SK-N-SH (cell line): ENCODE results near the gene SPAG9. TPM values are rescaled to one million over a fixed set of nuclear protein-coding genes. Genes with fewer than 3 reads are reported as not detected.

Experiments
- CTCF ChIA-PET: fragments of 300-600, 350-600 bp; formaldehyde crosslinking; extraction: SDS; loops from one replicate; lab custom pipeline; 2021; lab: Yijun Ruan, JAX
- POLR2A ChIA-PET: fragments of 350-600 bp; sonication (Branson Sonifier 250); formaldehyde crosslinking; extraction: SDS; loops from one replicate; lab custom pipeline; 2020; ENCODE audit warnings: antibody characterized with exemption, inconsistent platforms; lab: Yijun Ruan, JAX
- DNase-seq: peaks from one replicate; pipeline ENCODE4 v3.0.0; 2012
- H2AFZ ChIP-seq: fragments of 200-600 bp; sonication (generic); 2 replicates; pipeline ENCODE4 v1.8.1; 2016; ENCODE audit warnings: antibody characterized with exemption, mild to moderate bottlenecking, low read depth
- H3F3A ChIP-seq: fragments of 200-600 bp; sonication (generic); replicated peaks from 2 replicates; pipeline ENCODE3; 2016; ENCODE audit warnings: antibody characterized with exemption, mild to moderate bottlenecking; ENCODE audit not compliant: insufficient read depth
- H3K27ac ChIP-seq, 2 experiments: fragments of 200-500 bp in 1 of 2; fragments of 200-600 bp in 1 of 2; sonication (Bioruptor generic) in 1 of 2; sonication (generic), shearing (Covaris generic) in 1 of 2; 2 replicates each; pipeline versions ENCODE4 v1.5.1 to v1.6.1; 2014 to 2016; ENCODE audit warnings: low read depth in 2 of 2, inconsistent platforms in 1 of 2, low read length in 1 of 2, mild to moderate bottlenecking in 1 of 2, mixed read lengths in 1 of 2
- H3K27me3 ChIP-seq: fragments of 200-600 bp; sonication (generic), shearing (Covaris generic); 2 replicates; pipeline ENCODE4 v1.6.1; 2016; ENCODE audit warnings: mixed run types; ENCODE audit not compliant: insufficient read depth
- H3K36me3 ChIP-seq, 2 experiments: fragments of 200-500 bp in 1 of 2; fragments of 200-600 bp in 1 of 2; sonication (Bioruptor generic) in 1 of 2; sonication (generic) in 1 of 2; replicated peaks in 1 of 2; 2 replicates each; pipeline versions ENCODE3 to v1.5.1; 2014 to 2016; ENCODE audit warnings: low read length in 1 of 2, mild to moderate bottlenecking in 1 of 2; ENCODE audit not compliant: insufficient read depth in 2 of 2, control insufficient read depth in 1 of 2
- H3K4me1 ChIP-seq, 2 experiments: fragments of 200-500 bp in 1 of 2; fragments of 200-600 bp in 1 of 2; sonication (Bioruptor generic) in 1 of 2; sonication (generic), shearing (Covaris generic) in 1 of 2; 2 replicates each; pipeline versions ENCODE4 v1.5.1 to v1.6.1; 2014 to 2016; ENCODE audit warnings: low read depth in 1 of 2, low read length in 1 of 2, mixed run types in 1 of 2; ENCODE audit not compliant: insufficient read depth in 2 of 2, control insufficient read depth in 1 of 2
- H3K4me2 ChIP-seq: fragments of 200-600 bp; sonication (generic), shearing (Covaris generic); 2 replicates; pipeline ENCODE4 v1.6.1; 2017; ENCODE audit warnings: mixed run types
- H3K4me3 ChIP-seq, 2 experiments: fragments of 200-500 bp in 1 of 2; fragments of 200-600 bp in 1 of 2; sonication (Bioruptor generic) in 1 of 2; sonication (generic), shearing (Covaris generic) in 1 of 2; 2 replicates each; pipeline versions ENCODE4 v1.5.1 to v1.8.1; 2014 to 2016; ENCODE audit warnings: low read depth in 2 of 2, inconsistent platforms in 1 of 2, low read length in 1 of 2, mild to moderate bottlenecking in 1 of 2, mixed read lengths in 1 of 2, moderate library complexity in 1 of 2
- H3K79me2 ChIP-seq: fragments of 200-600 bp; sonication (generic); 2 replicates; pipeline ENCODE4 v1.8.1; 2017; ENCODE audit warnings: mild to moderate bottlenecking; ENCODE audit not compliant: insufficient read depth
- H3K9ac ChIP-seq: fragments of 200-600 bp; sonication (generic); 2 replicates; pipeline ENCODE4 v1.6.1; 2017; ENCODE audit warnings: mixed run types
- H3K9me2 ChIP-seq: fragments of 200-600 bp; sonication (generic); 2 replicates; pipeline ENCODE4 v1.6.1; 2017; ENCODE audit warnings: mixed run types
- H3K9me3 ChIP-seq: fragments of 200-600 bp; sonication (generic); 2 replicates; pipeline ENCODE4 v1.6.1; 2017; ENCODE audit warnings: mixed run types, mild to moderate bottlenecking, moderate library complexity
- H4K20me1 ChIP-seq: fragments of 200-600 bp; sonication (generic); 2 replicates; pipeline ENCODE4 v1.6.1; 2017; ENCODE audit warnings: mild to moderate bottlenecking, mixed run types; ENCODE audit not compliant: insufficient read depth
- CHD2 ChIP-seq: fragments of 150-350 bp; IDR thresholded peaks from 2 replicates; pipeline ENCODE4 v1.6.1; 2018; ENCODE audit warnings: low read length; ENCODE audit not compliant: partially characterized antibody
- CTCF ChIP-seq: fragments of 200-600 bp; sonication (generic); IDR thresholded peaks from 2 replicates; pipeline ENCODE4 v1.6.1; 2017; ENCODE audit warnings: antibody characterized with exemption, mild to moderate bottlenecking, moderate library complexity
- FOXJ3 ChIP-seq: sonication (generic); formaldehyde crosslinking; IDR thresholded peaks from 2 replicates; pipeline ENCODE4 v1.5.1; 2020; ENCODE audit warnings: mild to moderate bottlenecking, missing genetic modification reagents
- GABPA ChIP-seq: IDR thresholded peaks from 2 replicates; pipeline ENCODE4 v1.4.0; 2012; ENCODE audit warnings: low read depth, mild to moderate bottlenecking
- GATA2 ChIP-seq: sonication (generic); formaldehyde crosslinking; IDR thresholded peaks from 2 replicates; pipeline ENCODE4 v1.5.0; 2020; ENCODE audit warnings: mild to moderate bottlenecking, missing genetic modification reagents
- JUND ChIP-seq: IDR thresholded peaks from 2 replicates; pipeline ENCODE4 v1.4.0; 2012
- MEF2A ChIP-seq: IDR thresholded peaks from 2 replicates; pipeline ENCODE4 v1.4.0; 2012; ENCODE audit warnings: low read depth, borderline replicate concordance
- NFIC ChIP-seq: IDR thresholded peaks from 2 replicates; pipeline ENCODE4 v1.4.0; 2012; ENCODE audit warnings: borderline replicate concordance
- NRF1 ChIP-seq: IDR thresholded peaks from 2 replicates; pipeline ENCODE4 v1.6.1; 2012; ENCODE audit warnings: low read depth, mild to moderate bottlenecking, low read length
- PBX3 ChIP-seq: IDR thresholded peaks from 2 replicates; pipeline ENCODE4; 2012
- POLR2AphosphoS5 ChIP-seq: IDR thresholded peaks from 2 replicates; pipeline ENCODE4 v1.6.1; 2012; ENCODE audit warnings: low read depth, low read length
- RAD21 ChIP-seq: IDR thresholded peaks from 2 replicates; pipeline ENCODE4 v1.6.1; 2012; ENCODE audit warnings: mild to moderate bottlenecking, low read length
- RCOR1 ChIP-seq: fragments of 150-350 bp; IDR thresholded peaks from 2 replicates; pipeline ENCODE4 v1.6.1; 2017; ENCODE audit warnings: antibody characterized with exemption, low read length
- REST ChIP-seq: IDR thresholded peaks from 2 replicates; pipeline ENCODE4 v1.6.1; 2012; ENCODE audit warnings: mild to moderate bottlenecking, low read depth, low read length, moderate library complexity
- RXRA ChIP-seq: IDR thresholded peaks from 2 replicates; pipeline ENCODE4 v1.4.0; 2012; ENCODE audit warnings: low read depth, mild to moderate bottlenecking, borderline replicate concordance
- TAF1 ChIP-seq: IDR thresholded peaks from 2 replicates; pipeline ENCODE4 v1.6.1; 2012; ENCODE audit warnings: low read depth, mild to moderate bottlenecking, low read length, moderate library complexity, borderline replicate concordance
- YY1 ChIP-seq: IDR thresholded peaks from 2 replicates; pipeline ENCODE4 v1.4.0; 2012; ENCODE audit warnings: low read depth, mild to moderate bottlenecking
- WGBS: methylation state at CpG from one replicate; pipeline ENCODE4 v1.1.6; 2017; ENCODE audit warnings: low lambda C conversion rate; 5-methylcytosine and 5-hydroxymethylcytosine counted together
- polyA plus RNA-seq, 3 experiments: library from polyadenylated mRNA; depleted of rRNA; stranded (reverse); fragments of >200 nt; gene quantifications; 2 replicates each; pipeline ENCODE4 v1.2.3, GENCODE V29; 2012

Gene SPAG9
- polyA plus RNA-seq, 1 of the 3 experiments (the other 2 are of a cell fraction) = 32.1 TPM

GRCh38 chr17:51133365-51133764 is 12.7 kb upstream of the SPAG9 start:
- Histone ChIP-seq H3K4me2 (no peak overlapping the region), H3K4me1 (no peaks in the 10 kb centered on the region), H3K9me3 (no peaks in the 10 kb centered on the region), H3K9me2 (no peaks in the 10 kb centered on the region), H3K36me3 (no peaks in the 10 kb centered on the region), H3K27ac (no peak overlapping the region), H2AFZ (no peak overlapping the region), H3K79me2 (no peaks in the 10 kb centered on the region), H3K4me3 (no peak overlapping the region), H3F3A (peaks cover under 1% of the 10 kb centered on the region), H3K9ac (no peak overlapping the region), H3K27me3 (no peaks in the 10 kb centered on the region), H4K20me1 (no peaks in the 10 kb centered on the region)
- ChIA-PET POLR2A (no interaction called here), CTCF (interaction anchor here (1.6 to 1.9 kb wide), 2 partner anchors 11 to 133 kb away, joined by 4 read pairs; no protein-coding TSS in a partner anchor)
- WGBS = 85% methylated on average over 2 of the region's 2 CpGs
- no peak for DNase-seq
- TF ChIP-seq RCOR1 (no peak), GABPA (no peak), CTCF (no peak), JUND (no peak), POLR2AphosphoS5 (no peak), REST (no peak), RAD21 (no peak), NRF1 (no peak), TAF1 (no peak), RXRA (no peak), CHD2 (no peak)
- TF ChIP-seq, all 33 proteins: peak for 0

GRCh38 chr17:51132964-51133319 is 12.3 kb upstream of the SPAG9 start:
- ChIA-PET CTCF (interaction anchor here (1.6 to 1.9 kb wide), 2 partner anchors 12 to 132 kb away, joined by 4 read pairs; no protein-coding TSS in a partner anchor), POLR2A (no interaction called here)
- Histone ChIP-seq H3F3A (no peaks in the 10 kb centered on the region), H3K9me3 (no peaks in the 10 kb centered on the region), H3K4me3 (no peak overlapping the region), H3K4me1 (no peaks in the 10 kb centered on the region), H3K79me2 (no peaks in the 10 kb centered on the region), H3K9ac (no peak overlapping the region), H3K36me3 (no peaks in the 10 kb centered on the region), H3K27me3 (no peaks in the 10 kb centered on the region), H3K27ac (no peak overlapping the region), H4K20me1 (no peaks in the 10 kb centered on the region), H3K9me2 (no peaks in the 10 kb centered on the region), H3K4me2 (no peak overlapping the region), H2AFZ (peak overlapping the region; percentile 18)
- no peak for TF ChIP-seq MEF2A
- no peak for TF ChIP-seq FOXJ3 (CRISPR knock-in tag)
- TF ChIP-seq POLR2AphosphoS5 = no peak
- no peak for TF ChIP-seq PBX3
- no peak for TF ChIP-seq YY1
- no peak for TF ChIP-seq NFIC
- TF ChIP-seq JUND = no peak
- no peak for TF ChIP-seq RXRA
- no peak for TF ChIP-seq TAF1
- TF ChIP-seq REST = no peak
- TF ChIP-seq GATA2 (CRISPR knock-in tag) = no peak
- no peak for DNase-seq
